HPDE6-E6E7 (cell line): ENCODE measurements around the gene TYR.
"Not testable (repeated sequence)": the region's sequence is repeated elsewhere in the genome, so short reads cannot be mapped to it uniquely, and the experiment has no call there.

Source experiments
- DNase-seq: peaks from one replicate; pipeline ENCODE4 v3.0.0; 2011; ENCODE audit warnings: missing footprints; ENCODE audit errors: extremely low spot score

Gene TYR

GRCh38 chr11:89177691-89178231, at the start of gene TYR:
TSS of gene TYR (plus strand) at chr11:89177875. CDS start at chr11:89177954, 79 bp downstream.
- DNase-seq: no peak

- DNase-seq: no peak
Observed at GRCh38 chr11:89136606-89137005, 41.1 kb upstream of the TYR start.

- DNase-seq: no peak
Observed at GRCh38 chr11:89147229-89147628, 30.4 kb upstream of the TYR start.

- no peak for DNase-seq
Observed at GRCh38 chr11:89159974-89160373, 17.7 kb upstream of the TYR start.

GRCh38 chr11:89161949-89162348, 15.7 kb upstream of the TYR start:
- no peak for DNase-seq

- DNase-seq: no peak
Observed at GRCh38 chr11:89163686-89164085, 14.0 kb upstream of the TYR start.

GRCh38 chr11:89168396-89168795, 9.3 kb upstream of the TYR start:
- DNase-seq: no peak

GRCh38 chr11:89175796-89176195, 1.9 kb upstream of the TYR start:
- no peak for DNase-seq

- DNase-seq: no peak
Observed at GRCh38 chr11:89176938-89177337, 737 bp upstream of the TYR start.

- DNase-seq: no peak
Observed at GRCh38 chr11:89181111-89181510, 3.4 kb downstream of the TYR start.

- no peak for DNase-seq
Observed at GRCh38 chr11:89182773-89183518, 5.3 kb downstream of the TYR start.

- no peak for DNase-seq
Observed at GRCh38 chr11:89184021-89184420, 6.3 kb downstream of the TYR start.

GRCh38 chr11:89189776-89190175, 12.1 kb downstream of the TYR start:
- DNase-seq: no peak

- no peak for DNase-seq
Observed at GRCh38 chr11:89201138-89201537, 23.5 kb downstream of the TYR start.

- no peak for DNase-seq
Observed at GRCh38 chr11:89203814-89204213, 26.1 kb downstream of the TYR start.

- DNase-seq: no peak
Observed at GRCh38 chr11:89205378-89205777, 27.7 kb downstream of the TYR start.

GRCh38 chr11:89220684-89221339, 43.1 kb downstream of the TYR start:
- DNase-seq: no peak

GRCh38 chr11:89235083-89235482, 57.4 kb downstream of the TYR start:
- no peak for DNase-seq

- no peak for DNase-seq
Observed at GRCh38 chr11:89235976-89236375, 58.3 kb downstream of the TYR start.

- DNase-seq: not testable (repeated sequence)
Observed at GRCh38 chr11:89247007-89247406, 69.3 kb downstream of the TYR start.

GRCh38 chr11:89249196-89249595, 71.5 kb downstream of the TYR start:
- no peak for DNase-seq

- not testable (repeated sequence) for DNase-seq
Observed at GRCh38 chr11:89261483-89261882, 83.8 kb downstream of the TYR start.

GRCh38 chr11:89267660-89268302, 90.1 kb downstream of the TYR start:
- DNase-seq: no peak
